IMR-90 (cell line): ENCODE results near the gene TNFRSF1B. TPM values are rescaled to one million over a fixed set of nuclear protein-coding genes. Genes with fewer than 3 reads are reported as not detected.

Experiments used
- ATAC-seq: fragments of 200-7000 bp; cut with Tn5 transposase; 2 replicates; pipeline ENCODE4 v1.9.1; 2020; ENCODE audit warnings: low read depth, mild to moderate bottlenecking, moderate library complexity
- BruUV-seq: library from RNA; stranded (reverse); fragments of 400-500 nt; replicated peaks from 2 replicates; lab custom pipeline; 2021; lab: Mats Ljungman, UMichigan
- CTCF ChIA-PET: fragments of 300-600 bp; formaldehyde crosslinking; extraction: SDS; loops from one replicate; lab custom pipeline; 2021; ENCODE audit warnings: antibody characterized with exemption; lab: Yijun Ruan, JAX
- POLR2A ChIA-PET: fragments of 300-600 bp; sonication (Branson Sonifier 250); formaldehyde crosslinking; loops from one replicate; lab custom pipeline; 2022; ENCODE audit warnings: antibody characterized with exemption; ENCODE audit not compliant: unreplicated experiment; lab: Charles Lee
- DNase-seq: peaks from one replicate; pipeline ENCODE4 v3.0.0; 2013
- H2AFZ ChIP-seq: replicated peaks from 2 replicates; pipeline ENCODE3; 2013; ENCODE audit warnings: low read length, mild to moderate bottlenecking; ENCODE audit not compliant: poor library complexity
- H2AK5ac ChIP-seq: 2 replicates; pipeline ENCODE4 v1.6.1; 2013; ENCODE audit warnings: low read depth, low read length, inconsistent platforms
- H2AK9ac ChIP-seq: replicated peaks from 2 replicates; pipeline ENCODE3; 2013; ENCODE audit warnings: mild to moderate bottlenecking, low read depth, low read length, moderate library complexity; ENCODE audit not compliant: poor library complexity
- H2BK120ac ChIP-seq: 2 replicates; pipeline ENCODE4 v1.6.1; 2013; ENCODE audit warnings: low read depth, low read length, inconsistent platforms
- H2BK15ac ChIP-seq: 3 replicates; pipeline ENCODE4 v1.6.1; 2013; ENCODE audit warnings: low read depth, low read length, inconsistent platforms
- H2BK20ac ChIP-seq: 2 replicates; pipeline ENCODE4 v1.6.1; 2013; ENCODE audit warnings: low read depth, mild to moderate bottlenecking, inconsistent platforms, low read length, moderate library complexity
- H2BK5ac ChIP-seq: 2 replicates; pipeline ENCODE4 v1.6.1; 2013; ENCODE audit warnings: mild to moderate bottlenecking, low read depth, low read length, inconsistent platforms; ENCODE audit not compliant: poor library complexity, severe bottlenecking
- H3K14ac ChIP-seq: replicated peaks from 2 replicates; pipeline ENCODE4 v1.6.1; 2013; ENCODE audit warnings: low read depth, low read length, inconsistent platforms
- H3K18ac ChIP-seq: 2 replicates; pipeline ENCODE4 v1.6.1; 2013; ENCODE audit warnings: low read depth, low read length, control low read depth
- H3K23ac ChIP-seq: 2 replicates; pipeline ENCODE4 v1.6.1; 2013; ENCODE audit warnings: low read depth, low read length, inconsistent platforms
- H3K27ac ChIP-seq: 2 replicates; pipeline ENCODE4 v1.5.1; 2013; ENCODE audit warnings: mild to moderate bottlenecking, control low read depth, low read length; ENCODE audit not compliant: insufficient read depth
- H3K27me3 ChIP-seq: 2 replicates; pipeline ENCODE4 v1.6.1; 2013; ENCODE audit warnings: low read length; ENCODE audit not compliant: control insufficient read depth, insufficient read depth
- H3K36me3 ChIP-seq: 2 replicates; pipeline ENCODE4 v1.6.1; 2013; ENCODE audit warnings: low read length, mixed read lengths; ENCODE audit not compliant: control insufficient read depth, insufficient read depth
- H3K4ac ChIP-seq: 2 replicates; pipeline ENCODE4 v1.6.1; 2013; ENCODE audit warnings: low read depth, low read length, inconsistent platforms
- H3K4me1 ChIP-seq: 2 replicates; pipeline ENCODE4 v1.6.1; 2013; ENCODE audit warnings: low read length, mixed read lengths; ENCODE audit not compliant: control insufficient read depth, insufficient read depth
- H3K4me2 ChIP-seq: 2 replicates; pipeline ENCODE4 v1.6.1; 2013; ENCODE audit warnings: low read depth, mild to moderate bottlenecking, control low read depth, low read length, moderate library complexity
- H3K4me3 ChIP-seq: 2 replicates; pipeline ENCODE4 v1.5.1; 2013; ENCODE audit warnings: low read depth, mild to moderate bottlenecking, control low read depth, low read length, moderate library complexity; ENCODE audit not compliant: insufficient read depth
- H3K56ac ChIP-seq: 2 replicates; pipeline ENCODE4 v1.6.1; 2013; ENCODE audit warnings: low read length, inconsistent platforms; ENCODE audit not compliant: insufficient read depth; ENCODE audit errors: extremely low read depth
- H3K79me1 ChIP-seq, 2 experiments: 2 replicates each; pipeline ENCODE4 v1.6.1; 2013; ENCODE audit warnings: low read length in 2 of 2, inconsistent platforms in 1 of 2, low read depth in 1 of 2
- H3K9ac ChIP-seq: 2 replicates; pipeline ENCODE4 v1.6.1; 2013; ENCODE audit warnings: low read depth, low read length, control low read depth
- H3K9me1 ChIP-seq: 2 replicates; pipeline ENCODE4 v1.6.1; 2013; ENCODE audit warnings: low read length, inconsistent platforms; ENCODE audit not compliant: insufficient read depth
- H3K9me3 ChIP-seq: 2 replicates; pipeline ENCODE4 v1.6.1; 2013; ENCODE audit warnings: low read length; ENCODE audit not compliant: control insufficient read depth, insufficient read depth
- H4K20me1 ChIP-seq: 2 replicates; pipeline ENCODE4 v1.6.1; 2013; ENCODE audit warnings: low read length, inconsistent platforms; ENCODE audit not compliant: insufficient read depth
- H4K5ac ChIP-seq: 2 replicates; pipeline ENCODE4 v1.6.1; 2013; ENCODE audit warnings: mild to moderate bottlenecking, low read depth, low read length, control low read depth
- H4K8ac ChIP-seq, 2 experiments: 2 replicates each; pipeline ENCODE4 v1.6.1; 2013; ENCODE audit warnings: low read depth in 2 of 2, low read length in 2 of 2, control low read depth in 1 of 2, inconsistent platforms in 1 of 2
- H4K91ac ChIP-seq: 2 replicates; pipeline ENCODE4 v1.6.1; 2013; ENCODE audit warnings: low read depth, low read length, inconsistent platforms; ENCODE audit not compliant: insufficient read depth
- RFX5 ChIP-seq: IDR thresholded peaks from 2 replicates; pipeline ENCODE4 v1.8.0; 2012; ENCODE audit warnings: low read depth, mild to moderate bottlenecking, low read length, moderate library complexity
- WGBS, 2 experiments: methylation state at CpG; one replicate each; pipeline versions ENCODE4 v1.1.5 to v1.1.7; 2013; ENCODE audit warnings: missing lambda C conversion rate in 2 of 2; ENCODE audit not compliant: insufficient read length in 1 of 2; ENCODE audit errors: extremely low coverage in 2 of 2; 5-methylcytosine and 5-hydroxymethylcytosine counted together
- dilution Hi-C: fragments of 300-500 bp; cut with HindIII; formaldehyde crosslinking; loops from one replicate; pipeline ENCODE4 v1.14.3; 2018; ENCODE audit warnings: low sequenced_read_pairs; ENCODE audit not compliant: unreplicated experiment
- in situ Hi-C: fragments of 300-500 bp; cut with MboI; formaldehyde crosslinking; loops from 3 replicates; pipeline ENCODE4 v1.14.3; 2019; ENCODE audit warnings: low sequenced_read_pairs, inconsistent platforms, mixed read lengths
- intact Hi-C: fragments of 100-400 bp; cut with micrococcal nuclease; formaldehyde crosslinking; loops from 2 replicates; pipeline ENCODE4 v1.10.0; 2022
- polyA plus RNA-seq, 3 experiments: library from polyadenylated mRNA; depleted of rRNA; stranded (reverse); fragments of >200 nt; gene quantifications; 2 replicates each; pipeline ENCODE4 v1.2.3, GENCODE V29; 2012; ENCODE audit warnings: low replicate concordance in 1 of 3
- total RNA-seq: library from RNA; depleted of rRNA; stranded (reverse); fragments of >200 nt; gene quantifications from 2 replicates; pipeline ENCODE4 v1.2.3, GENCODE V29; 2012

The TNFRSF1B gene
- total and polyA plus RNA-seq, 2 of the 4 experiments (the other 2 are of a cell fraction) = 4.3 to 8.9 TPM

GRCh38 chr1:12215118-12215961 lies 48.5 kb downstream of the TNFRSF1B start:
- intact Hi-C loops (no loop called here), in situ Hi-C loops (no loop called here), dilution Hi-C loops (no loop called here)
- Histone ChIP-seq H3K14ac (no peak overlapping the region), H3K9ac (no peak overlapping the region), H3K9me3 (peaks cover 6% of the 10 kb centered on the region), H2AFZ (no peak overlapping the region), H2AK9ac (no peak overlapping the region), H3K56ac (no peak overlapping the region), H2BK15ac (no peak overlapping the region), H4K5ac (no peak overlapping the region), H3K18ac (no peak overlapping the region), H3K4me1 (no peaks in the 10 kb centered on the region; the same call in 1 of the 2 replicates), H3K36me3 (no peaks in the 10 kb centered on the region), H3K4me3 (no peak overlapping the region), H3K9me1 (no peaks in the 10 kb centered on the region), H3K79me1 (no peaks in the 10 kb centered on the region), H3K27ac (no peak overlapping the region), H2AK5ac (no peak overlapping the region), H4K91ac (no peak overlapping the region), H4K8ac (no peak overlapping the region), H3K27me3 (peaks cover 29% of the 10 kb centered on the region), H3K4ac (no peak overlapping the region), H3K4me2 (no peak overlapping the region), H3K23ac (no peak overlapping the region), H2BK5ac (no peak overlapping the region), H2BK120ac (no peak overlapping the region), H4K20me1 (no peaks in the 10 kb centered on the region), H2BK20ac (no peak overlapping the region)
- no peak for ATAC-seq
- ChIA-PET POLR2A (no interaction called here), CTCF (no interaction called here)
- TF ChIP-seq RFX5 = no peak
- no peak for DNase-seq
- WGBS, 2 experiments = 67% methylated on average over 1 of the region's 12 CpGs; no CpG with 5 or more reads in 1 of the 2 experiments
- no TSS peak for BruUV-seq
